Lower leg skin (tissue), 3 donors: ENCODE data around the gene DDX24.

ENCODE experiments used
- CTCF ChIP-seq, 3 donors: fragments of 450-650 bp; IDR thresholded peaks; one replicate each; pipeline ENCODE4 v1.5.1; 2016; ENCODE audit warnings: antibody characterized with exemption in 3 of 3, mild to moderate bottlenecking in 3 of 3, moderate library complexity in 2 of 3
- POLR2A ChIP-seq, 2 donors: fragments of 450-650 bp; IDR thresholded peaks; one replicate each; pipeline ENCODE4 v1.6.1; 2016 to 2017; ENCODE audit warnings: antibody characterized with exemption in 2 of 2, mild to moderate bottlenecking in 1 of 2, moderate library complexity in 1 of 2

GRCh38 chr14:94029671-94030203 is 51.3 kb downstream of the DDX24 start:
- no peak for TF ChIP-seq CTCF (IDR thresholded peaks at IDR 0.05)
- no peak for TF ChIP-seq POLR2A (IDR thresholded peaks at IDR 0.05)
